Right lobe of liver (tissue), 6 donors: ENCODE results near the gene ESPNL. TPM values are rescaled to one million over a fixed set of nuclear protein-coding genes. Genes with fewer than 3 reads are reported as not detected.

ENCODE experiments used
- ATAC-seq, 4 donors: fragments of 200-7000 bp; cut with Tn5 transposase; one replicate each; pipeline ENCODE4 v1.9.1; 2020; ENCODE audit warnings: mild to moderate bottlenecking in 4 of 4, moderate library complexity in 4 of 4
- DNase-seq, 3 donors: peaks; one replicate each; pipeline ENCODE4 v3.0.0-alpha.2; 2020
- H3K27ac ChIP-seq, 3 donors: fragments of 200-600 bp; one replicate each; pipeline ENCODE4 v1.8.0; 2022
- H3K27me3 ChIP-seq, 2 donors: fragments of 200-600 bp; one replicate each; pipeline ENCODE4 v1.8.0; 2022
- H3K36me3 ChIP-seq, 4 donors: fragments of 200-600 bp; sonication (generic) in 1 of 4; one replicate each; pipeline versions ENCODE4 v1.5.1 to v1.8.0; 2017 to 2022; ENCODE audit warnings: control low read depth in 1 of 4
- H3K4me1 ChIP-seq, 4 donors: fragments of 200-600 bp; sonication (generic) in 1 of 4; one replicate each; pipeline versions ENCODE4 v1.5.1 to v1.8.0; 2017 to 2022; ENCODE audit warnings: control low read depth in 1 of 4
- H3K4me3 ChIP-seq, 3 donors: fragments of 200-600 bp; one replicate each; pipeline ENCODE4 v1.8.0; 2022
- H3K9me3 ChIP-seq, 4 donors: fragments of 200-600 bp; sonication (generic) in 1 of 4; one replicate each; pipeline versions ENCODE4 v1.5.1 to v1.8.0; 2017 to 2022; ENCODE audit warnings: control low read depth in 1 of 4
- POLR2A ChIP-seq: fragments of 450-650 bp; IDR thresholded peaks from one replicate; pipeline ENCODE4 v1.6.1; 2017; ENCODE audit warnings: antibody characterized with exemption, mild to moderate bottlenecking
- WGBS: methylation state at CpG from one replicate; pipeline ENCODE4 v1.1.6; 2018; ENCODE audit warnings: low coverage, low lambda C conversion rate; ENCODE audit not compliant: insufficient coverage; ENCODE audit errors: missing lambda C conversion rate; 5-methylcytosine and 5-hydroxymethylcytosine counted together
- intact Hi-C, 2 donors: fragments of 100-400 bp; cut with DNase I; formaldehyde crosslinking; loops; one replicate each; pipeline versions ENCODE4 v1.11.2 to v1.14.1; 2022
- total RNA-seq, 6 experiments: library from RNA; depleted of rRNA in 2 of 6; stranded (reverse); fragments of >200 nt in 2 of 6; fragmentation: NEBNext Ultra II Directional in 3 of 6; extraction: Animal tissue kit (Norgen Biotek cat#: 25700) in 3 of 6; gene quantifications; one replicate each; pipeline versions ENCODE4 v1.1.0 to v1.2.4, GENCODE V29; 2016 to 2023
- TF ChIP-seq, protein P1 (sequence below), 4 donors: fragments of 200-600 bp in 3 of 4; fragments of 450-650 bp in 1 of 4; IDR thresholded peaks; one replicate each; pipeline versions ENCODE4 v1.5.1 to v1.8.0; 2016 to 2022; ENCODE audit warnings: antibody characterized with exemption in 4 of 4, mild to moderate bottlenecking in 2 of 4
- donor health status: DM: no; HTN: yes; CAD: no.
- donor health status: DM: no; HTN: no; CAD: no.
- donor health status: DM: no; HTN: no; CAD: no.
- donor health status: DM: no; HTN: yes; CAD: no.
- donor health status: DM: no; HTN: yes; CAD: no.

ESPNL gene
- total RNA-seq, 6 experiments from 2014 or later, result 0.11 to 1.1 (median 0.50) TPM

DNA sequence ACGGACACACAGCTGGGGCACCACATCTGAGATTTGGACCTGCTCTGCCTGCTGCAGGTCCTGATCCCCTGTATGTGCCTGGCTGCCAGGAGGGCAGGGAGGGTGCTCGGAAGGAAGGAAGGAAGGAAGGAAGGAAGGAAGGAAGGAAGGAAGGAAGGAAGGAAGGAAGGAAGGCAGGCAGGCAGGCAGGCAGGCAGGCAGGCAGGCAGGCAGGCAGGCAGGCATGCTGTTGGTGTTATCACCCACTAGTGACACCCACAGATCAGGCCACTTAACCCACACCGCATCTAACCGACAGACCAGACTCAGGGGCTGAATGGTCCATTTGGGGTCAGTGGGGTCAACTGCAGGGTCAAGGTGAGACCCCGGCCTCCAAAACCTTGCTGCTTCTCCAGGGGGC is 44.1 kb downstream of the ESPNL start:
- DNase-seq (no peak), ATAC-seq (no peak)
- TF ChIP-seq POLR2A, result no peak
- TF ChIP-seq, protein P1, sequence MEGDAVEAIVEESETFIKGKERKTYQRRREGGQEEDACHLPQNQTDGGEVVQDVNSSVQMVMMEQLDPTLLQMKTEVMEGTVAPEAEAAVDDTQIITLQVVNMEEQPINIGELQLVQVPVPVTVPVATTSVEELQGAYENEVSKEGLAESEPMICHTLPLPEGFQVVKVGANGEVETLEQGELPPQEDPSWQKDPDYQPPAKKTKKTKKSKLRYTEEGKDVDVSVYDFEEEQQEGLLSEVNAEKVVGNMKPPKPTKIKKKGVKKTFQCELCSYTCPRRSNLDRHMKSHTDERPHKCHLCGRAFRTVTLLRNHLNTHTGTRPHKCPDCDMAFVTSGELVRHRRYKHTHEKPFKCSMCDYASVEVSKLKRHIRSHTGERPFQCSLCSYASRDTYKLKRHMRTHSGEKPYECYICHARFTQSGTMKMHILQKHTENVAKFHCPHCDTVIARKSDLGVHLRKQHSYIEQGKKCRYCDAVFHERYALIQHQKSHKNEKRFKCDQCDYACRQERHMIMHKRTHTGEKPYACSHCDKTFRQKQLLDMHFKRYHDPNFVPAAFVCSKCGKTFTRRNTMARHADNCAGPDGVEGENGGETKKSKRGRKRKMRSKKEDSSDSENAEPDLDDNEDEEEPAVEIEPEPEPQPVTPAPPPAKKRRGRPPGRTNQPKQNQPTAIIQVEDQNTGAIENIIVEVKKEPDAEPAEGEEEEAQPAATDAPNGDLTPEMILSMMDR (IDR thresholded peaks at IDR 0.05), result no peak
- H3K27ac ChIP-seq, result no peak overlapping the region
- H3K27me3 ChIP-seq, result no peaks in the 10 kb centered on the region
- no peaks in the 10 kb centered on the region for H3K36me3 ChIP-seq
- H3K9me3 ChIP-seq, result no peaks in the 10 kb centered on the region
- no peaks in the 10 kb centered on the region for H3K4me1 ChIP-seq
- WGBS, result 65% methylated on average over 4 of the region's 5 CpGs
- H3K4me3 ChIP-seq, result no peak overlapping the region
- intact Hi-C loops, result no loop called here

DNA sequence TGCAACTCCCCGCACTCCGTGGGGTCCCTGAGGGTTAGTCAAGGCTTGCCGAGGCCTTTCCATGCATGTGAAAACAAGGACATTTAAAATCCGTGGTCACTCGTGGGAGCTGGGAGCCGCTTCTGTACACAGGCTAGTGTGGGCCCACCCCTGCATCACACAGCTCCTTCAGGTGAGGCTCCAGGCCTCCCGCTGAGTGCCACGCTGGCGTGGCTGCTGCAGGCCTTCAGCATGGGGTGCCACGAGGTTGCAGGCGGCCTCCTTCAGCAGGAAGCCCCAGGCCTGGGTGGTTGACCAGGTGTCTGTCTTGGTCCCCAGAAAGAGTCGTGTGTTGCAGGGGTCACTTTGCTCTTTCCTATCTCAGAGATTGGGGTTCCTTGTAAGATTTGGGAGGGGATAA is 44.9 kb downstream of the ESPNL start:
- 82% methylated on average over 2 of the region's 12 CpGs for WGBS
- Histone ChIP-seq H3K4me1 (no peaks in the 10 kb centered on the region), H3K27ac (no peak overlapping the region), H3K4me3 (no peak overlapping the region), H3K9me3 (no peaks in the 10 kb centered on the region), H3K36me3 (no peaks in the 10 kb centered on the region), H3K27me3 (no peaks in the 10 kb centered on the region)
- no peak for TF ChIP-seq POLR2A
- TF ChIP-seq, protein P1 (IDR thresholded peaks at IDR 0.05), result no peak
- DNase-seq, result no peak
- ATAC-seq, result no peak
- intact Hi-C loops, result no loop called here

DNA sequence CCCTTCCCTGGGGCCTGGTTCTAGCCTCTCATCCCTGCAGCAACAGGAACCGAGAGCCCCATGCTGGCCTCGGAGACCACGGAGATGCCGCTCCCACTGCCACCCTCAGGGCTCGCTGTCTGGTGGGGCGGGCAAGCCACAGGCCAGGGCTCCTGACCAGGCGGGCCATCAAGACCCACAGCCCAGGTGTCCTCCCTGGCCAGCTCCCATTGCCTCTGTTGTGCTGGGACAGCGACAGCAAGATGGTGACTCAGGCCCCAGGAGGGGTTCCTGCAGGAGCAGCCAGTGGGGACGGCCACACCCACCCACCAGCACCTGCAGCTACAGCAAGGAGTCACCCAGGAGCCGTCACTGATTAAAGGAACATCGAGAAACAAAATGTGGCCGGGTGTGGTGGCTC is 45.7 kb downstream of the ESPNL start:
- no peak overlapping the region for H3K27ac ChIP-seq

DNA sequence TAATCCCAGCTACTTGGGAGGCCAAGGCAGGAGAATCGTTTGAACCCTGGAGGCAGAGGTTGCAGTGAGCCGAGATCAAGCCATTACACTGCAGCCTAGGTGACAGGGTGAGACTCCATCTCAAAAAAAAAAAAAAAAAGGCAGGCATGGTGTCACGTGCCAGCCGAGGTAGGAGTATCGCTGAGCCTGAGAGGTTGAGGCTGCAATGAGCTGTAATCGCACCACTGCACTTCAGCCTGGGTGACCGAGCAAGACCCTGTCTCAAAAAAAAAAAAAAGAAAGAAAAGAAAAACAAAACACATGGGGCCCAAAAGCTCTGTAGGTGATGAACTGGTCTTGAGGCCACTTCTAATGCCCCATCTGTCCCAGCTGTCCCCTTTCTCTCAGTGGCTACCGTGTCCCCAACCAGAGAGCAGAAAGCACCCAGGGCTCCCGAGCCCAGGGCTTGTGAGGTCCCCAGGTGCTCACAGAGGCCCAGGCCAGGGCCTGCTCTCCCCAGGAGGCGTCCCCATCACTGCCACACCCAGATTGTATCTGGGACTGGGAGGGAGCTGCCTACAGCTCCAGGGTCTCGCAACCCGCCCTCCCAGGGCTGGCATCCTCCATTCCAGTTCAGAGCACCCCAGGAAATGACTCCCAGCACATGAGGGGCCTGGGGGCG is 46.9 kb downstream of the ESPNL start:
- ATAC-seq (no peak), DNase-seq (no peak)
- Histone ChIP-seq H3K9me3 (no peaks in the 10 kb centered on the region), H3K4me3 (no peak overlapping the region), H3K27me3 (no peaks in the 10 kb centered on the region), H3K36me3 (no peaks in the 10 kb centered on the region), H3K4me1 (no peaks in the 10 kb centered on the region), H3K27ac (no peak overlapping the region)
- TF ChIP-seq POLR2A, result no peak
- TF ChIP-seq, protein P1 (IDR thresholded peaks at IDR 0.05), result no peak
- intact Hi-C loops, result no loop called here
- WGBS, result 90% methylated on average over 4 of the region's 13 CpGs

More for the DNA sequence above, 45.7 kb downstream of the ESPNL start:
- no peaks in the 10 kb centered on the region for H3K9me3 ChIP-seq
- no peaks in the 10 kb centered on the region for H3K36me3 ChIP-seq
- WGBS, result no CpG with 5 or more reads among the region's 12 CpGs
- H3K4me3 ChIP-seq, result no peak overlapping the region
- no peaks in the 10 kb centered on the region for H3K27me3 ChIP-seq
- ATAC-seq, result no peak
- no peak for TF ChIP-seq POLR2A
- TF ChIP-seq, protein P1 (IDR thresholded peaks at IDR 0.05), result no peak
- intact Hi-C loops, result no loop called here
- DNase-seq, result no peak
- no peaks in the 10 kb centered on the region for H3K4me1 ChIP-seq
